ENCODE measurements around the gene SLC18A3. TPM values are rescaled to one million over a fixed set of nuclear protein-coding genes. Genes with fewer than 3 reads are reported as not detected.

The SLC18A3 gene
- total RNA-seq, 1 donor from 2014 or later: not detected

- no peaks in the 10 kb centered on the region for H3K4me1 ChIP-seq
- peak in 1 of 2 donors; percentile 50 for DNase-seq (ENCODE audit: low spot score in 2 of 2)
- H3K36me3 ChIP-seq: no peaks in the 10 kb centered on the region
- no peak for TF ChIP-seq CTCF (IDR thresholded peaks at IDR 0.05)
- no peaks in the 10 kb centered on the region for H3K27me3 ChIP-seq
- H3K27ac ChIP-seq: no peak overlapping the region
- H3K9me3 ChIP-seq: no peaks in the 10 kb centered on the region
- intact Hi-C loops (cut with DNase I): no loop called here
- H3K4me3 ChIP-seq: no peak overlapping the region
These were observed 33.3 kb downstream of the SLC18A3 start for GRCh38 chr10:49643241-49644034.

GRCh38 chr10:49644035-49644646 lies 34.0 kb downstream of the SLC18A3 start:
- Histone ChIP-seq H3K4me3 (no peak overlapping the region), H3K4me1 (no peaks in the 10 kb centered on the region), H3K36me3 (no peaks in the 10 kb centered on the region), H3K9me3 (no peaks in the 10 kb centered on the region), H3K27me3 (no peaks in the 10 kb centered on the region), H3K27ac (no peak overlapping the region)
- intact Hi-C loops (cut with DNase I): no loop called here
- no peak for DNase-seq (ENCODE audit: low spot score in 2 of 2)
- no peak for TF ChIP-seq CTCF (IDR thresholded peaks at IDR 0.05)

DNA sequence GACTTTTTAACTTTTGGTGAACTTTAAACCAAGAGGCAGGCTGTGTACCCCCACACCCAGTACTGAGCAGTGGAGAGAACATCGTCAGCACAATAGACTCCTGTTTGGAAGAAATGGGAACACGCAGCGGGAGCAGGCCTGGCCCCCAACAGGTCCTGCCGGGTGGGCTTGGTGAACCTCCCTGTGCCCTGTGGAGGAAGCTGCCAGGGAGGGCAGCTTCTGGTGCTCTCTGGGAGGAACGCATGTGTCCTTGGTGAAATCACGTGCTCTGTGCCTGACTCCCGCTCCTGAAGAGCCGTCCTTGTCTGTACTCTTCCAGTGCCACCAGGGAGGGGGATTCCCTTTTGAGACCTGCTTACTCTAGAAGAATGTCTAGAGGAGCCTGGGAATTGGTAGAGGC lies 35.3 kb downstream of the SLC18A3 start:
- peak in 1 of 2 donors; percentile 27 for DNase-seq (ENCODE audit: low spot score in 2 of 2)
- no peaks in the 10 kb centered on the region for H3K27me3 ChIP-seq
- intact Hi-C loops (cut with DNase I): no loop called here

GRCh38 chr10:49645871-49646870 lies 36.1 kb downstream of the SLC18A3 start:
- Histone ChIP-seq H3K27me3 (no peaks in the 10 kb centered on the region), H3K36me3 (no peaks in the 10 kb centered on the region), H3K4me3 (no peak overlapping the region), H3K27ac (no peak overlapping the region), H3K9me3 (no peaks in the 10 kb centered on the region), H3K4me1 (no peaks in the 10 kb centered on the region)
- DNase-seq (ENCODE audit: low spot score in 2 of 2): peak in 1 of 2 donors; percentile 30
- no peak for TF ChIP-seq CTCF (IDR thresholded peaks at IDR 0.05)
- intact Hi-C loops (cut with DNase I): no loop called here

More for the DNA sequence above, 35.3 kb downstream of the SLC18A3 start:
- Histone ChIP-seq H3K27ac (no peak overlapping the region), H3K9me3 (no peaks in the 10 kb centered on the region), H3K36me3 (no peaks in the 10 kb centered on the region), H3K4me3 (no peak overlapping the region), H3K4me1 (no peaks in the 10 kb centered on the region)
- TF ChIP-seq CTCF (IDR thresholded peaks at IDR 0.05): no peak

DNA sequence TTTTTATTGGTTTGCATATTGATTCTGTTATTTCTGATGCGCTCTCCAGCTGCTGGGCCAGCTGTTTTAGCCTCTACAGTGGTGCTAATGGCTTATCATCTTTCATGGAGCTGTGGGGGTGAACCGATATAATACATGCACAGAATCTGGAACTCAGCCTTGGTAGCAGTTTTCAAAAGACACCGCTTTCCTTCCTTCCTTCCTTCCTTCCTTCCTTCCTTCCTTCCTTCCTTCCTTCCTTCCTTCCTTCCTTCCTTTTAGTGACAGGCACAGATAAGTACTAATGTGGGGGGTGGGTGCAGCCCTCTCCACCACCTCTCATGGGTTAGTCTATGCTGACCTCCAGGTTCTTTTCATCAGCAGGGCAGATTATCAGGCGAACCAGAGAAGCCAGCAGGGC lies 37.4 kb downstream of the SLC18A3 start:
- H3K4me1 ChIP-seq: no peaks in the 10 kb centered on the region
- no peak overlapping the region for H3K27ac ChIP-seq
- no peak for TF ChIP-seq CTCF (IDR thresholded peaks at IDR 0.05)
- H3K27me3 ChIP-seq: no peaks in the 10 kb centered on the region
- H3K4me3 ChIP-seq: no peak overlapping the region
- no peaks in the 10 kb centered on the region for H3K36me3 ChIP-seq
- intact Hi-C loops (cut with DNase I): no loop called here
- no peaks in the 10 kb centered on the region for H3K9me3 ChIP-seq
- peak in 1 of 2 donors; percentile 12 for DNase-seq (ENCODE audit: low spot score in 2 of 2)
